ENCODE measurements around the gene BHLHE41.
A peak's percentile ranks its signal among the peaks of the same experiment; 100 is the strongest.

Gene BHLHE41

DNA sequence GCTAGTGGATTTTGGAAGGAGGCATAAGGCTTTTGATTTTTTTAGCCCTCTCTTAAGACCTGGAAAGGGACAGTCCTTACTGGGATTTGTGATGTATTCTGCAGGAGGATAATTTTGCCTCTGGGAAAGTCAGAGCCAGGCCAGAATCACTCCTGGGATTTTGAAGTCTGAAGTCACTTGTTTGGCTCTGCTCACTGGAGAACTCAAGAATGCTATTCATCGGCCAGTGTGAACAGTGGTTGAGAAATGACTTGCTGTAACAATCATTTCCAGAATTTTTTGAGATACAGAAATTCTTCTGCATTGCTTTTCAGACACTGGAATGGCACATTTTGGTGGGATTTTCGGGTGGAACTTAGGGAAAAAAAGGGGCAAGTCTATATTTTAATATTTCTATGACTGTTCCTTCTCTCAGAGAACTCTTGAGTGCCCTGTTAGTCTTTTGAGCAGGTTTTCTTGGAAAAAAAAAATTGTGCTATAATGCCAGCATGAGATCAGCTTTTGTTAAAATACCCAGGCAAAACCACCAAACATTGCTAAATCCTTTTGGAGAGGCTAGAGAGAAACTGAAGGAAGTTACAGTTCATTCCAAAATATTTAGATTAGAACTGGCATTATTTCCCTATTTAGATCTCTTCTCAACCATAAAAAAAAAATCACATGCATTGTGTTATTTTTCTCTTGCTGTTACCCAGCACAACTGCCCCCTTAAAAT, 26.1 kb upstream of the BHLHE41 start:
- TF ChIP-seq, protein P1, sequence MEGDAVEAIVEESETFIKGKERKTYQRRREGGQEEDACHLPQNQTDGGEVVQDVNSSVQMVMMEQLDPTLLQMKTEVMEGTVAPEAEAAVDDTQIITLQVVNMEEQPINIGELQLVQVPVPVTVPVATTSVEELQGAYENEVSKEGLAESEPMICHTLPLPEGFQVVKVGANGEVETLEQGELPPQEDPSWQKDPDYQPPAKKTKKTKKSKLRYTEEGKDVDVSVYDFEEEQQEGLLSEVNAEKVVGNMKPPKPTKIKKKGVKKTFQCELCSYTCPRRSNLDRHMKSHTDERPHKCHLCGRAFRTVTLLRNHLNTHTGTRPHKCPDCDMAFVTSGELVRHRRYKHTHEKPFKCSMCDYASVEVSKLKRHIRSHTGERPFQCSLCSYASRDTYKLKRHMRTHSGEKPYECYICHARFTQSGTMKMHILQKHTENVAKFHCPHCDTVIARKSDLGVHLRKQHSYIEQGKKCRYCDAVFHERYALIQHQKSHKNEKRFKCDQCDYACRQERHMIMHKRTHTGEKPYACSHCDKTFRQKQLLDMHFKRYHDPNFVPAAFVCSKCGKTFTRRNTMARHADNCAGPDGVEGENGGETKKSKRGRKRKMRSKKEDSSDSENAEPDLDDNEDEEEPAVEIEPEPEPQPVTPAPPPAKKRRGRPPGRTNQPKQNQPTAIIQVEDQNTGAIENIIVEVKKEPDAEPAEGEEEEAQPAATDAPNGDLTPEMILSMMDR (IDR thresholded peaks at IDR 0.05; ENCODE audit: low read depth, low read length) = no peak
- peak; percentile 82 to 85 for DNase-seq (ENCODE audit: low read depth in 2 of 2)

DNA sequence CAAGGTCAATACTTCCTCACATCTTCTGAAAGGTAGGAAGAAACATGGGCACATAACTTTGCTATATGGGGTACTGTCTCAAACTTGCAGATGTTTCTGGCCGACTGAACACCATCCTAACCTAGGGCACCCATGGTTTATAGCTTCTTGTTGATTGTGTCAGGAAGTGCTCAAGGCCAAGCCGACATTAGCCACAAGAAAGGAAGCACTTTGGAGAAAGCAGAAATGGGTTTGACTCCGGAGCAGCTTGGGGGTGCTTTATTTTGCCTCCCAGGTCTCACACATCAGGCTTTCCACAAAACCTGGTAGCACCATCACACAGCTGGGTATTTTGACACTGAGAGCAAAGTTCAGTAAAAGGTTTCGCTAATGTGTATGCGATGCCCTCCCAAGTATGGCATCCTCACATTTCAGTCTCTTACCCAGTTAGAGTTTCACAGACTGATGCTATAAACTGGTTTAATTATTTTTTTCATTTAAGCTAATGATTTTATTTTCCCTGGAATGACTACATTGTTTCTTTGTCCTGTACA, 25.2 kb upstream of the BHLHE41 start:
- no peak overlapping the region for H3K4me3 ChIP-seq (replicated peaks in 1 of 2; ENCODE audit: low read depth in 2 of 2, low read length in 2 of 2)
- no peak for DNase-seq (ENCODE audit: low read depth in 2 of 2)
- TF ChIP-seq, protein P1 (IDR thresholded peaks at IDR 0.05; ENCODE audit: low read depth, low read length) = no peak

More for the DNA sequence above, 26.1 kb upstream of the BHLHE41 start:
- H3K4me3 ChIP-seq (replicated peaks in 1 of 2; ENCODE audit: low read depth in 2 of 2, low read length in 2 of 2) = no peak overlapping the region

DNA sequence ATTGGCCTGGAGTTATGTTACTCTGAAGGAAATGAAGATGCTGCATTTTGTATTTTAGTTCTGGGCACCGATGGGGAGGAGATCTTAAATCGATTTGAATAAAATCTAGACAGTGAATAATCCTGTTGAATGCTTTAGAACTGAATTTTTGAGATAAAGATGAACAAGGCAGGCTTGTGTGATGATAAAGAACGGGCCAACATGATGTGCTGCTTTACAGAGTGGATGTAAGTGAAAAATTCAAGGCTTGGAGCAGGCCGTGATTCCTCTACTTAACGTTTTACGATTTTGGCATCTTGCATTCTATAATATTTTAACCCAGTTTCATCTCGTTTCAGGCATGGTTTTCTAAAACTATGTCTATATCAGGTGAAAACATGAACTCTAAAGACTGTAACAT, 23.5 kb upstream of the BHLHE41 start:
- DNase-seq (ENCODE audit: low read depth in 2 of 2) = no peak
- TF ChIP-seq, protein P1 (IDR thresholded peaks at IDR 0.05; ENCODE audit: low read depth, low read length) = no peak

DNA sequence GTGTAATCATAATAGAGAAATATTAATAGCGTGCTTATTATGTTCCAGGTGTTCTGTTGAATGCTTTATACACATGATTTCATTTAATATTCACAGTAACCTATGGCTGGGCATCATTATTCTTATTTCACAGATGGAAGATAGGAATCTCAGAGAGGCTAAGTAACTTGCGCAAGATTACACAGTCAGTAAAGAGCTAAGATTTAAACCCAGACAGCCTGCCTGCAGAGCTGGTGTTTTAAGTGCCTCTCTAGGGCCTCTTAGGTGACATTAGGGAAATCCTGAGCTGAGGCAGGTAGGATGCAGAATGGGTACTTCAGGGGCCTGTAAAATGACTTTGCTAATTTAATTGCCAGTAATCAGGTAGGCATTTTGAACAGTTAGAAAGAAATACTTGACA, 18.5 kb upstream of the BHLHE41 start:
- TF ChIP-seq, protein P1 (IDR thresholded peaks at IDR 0.05; ENCODE audit: low read depth, low read length) = no peak
- no peak overlapping the region for H3K4me3 ChIP-seq (replicated peaks in 1 of 2; ENCODE audit: low read depth in 2 of 2, low read length in 2 of 2)
- no peak for DNase-seq (ENCODE audit: low read depth in 2 of 2)

More for the DNA sequence above, 23.5 kb upstream of the BHLHE41 start:
- H3K4me3 ChIP-seq (replicated peaks in 1 of 2; ENCODE audit: low read depth in 2 of 2, low read length in 2 of 2) = no peak overlapping the region

DNA sequence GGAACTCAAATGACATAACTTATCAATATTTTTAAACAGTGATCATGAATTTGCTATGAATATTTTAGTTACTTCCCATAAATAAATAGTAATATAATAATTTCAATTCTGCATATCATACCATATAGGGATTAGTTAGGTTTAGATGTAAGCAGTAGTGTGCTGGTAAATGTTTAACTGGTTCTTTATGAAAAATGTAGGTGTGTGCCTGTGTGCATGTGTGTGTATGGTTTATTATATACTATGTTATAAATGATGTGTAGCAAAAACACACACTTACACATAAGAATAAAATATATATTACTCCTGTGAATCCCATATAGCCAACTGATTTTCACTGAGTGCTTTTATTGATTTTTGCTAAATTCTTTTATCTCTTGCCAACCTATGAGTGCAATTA, 14.0 kb upstream of the BHLHE41 start:
- H3K4me3 ChIP-seq (replicated peaks in 1 of 2; ENCODE audit: low read depth in 2 of 2, low read length in 2 of 2) = no peak overlapping the region
- TF ChIP-seq, protein P1 (IDR thresholded peaks at IDR 0.05; ENCODE audit: low read depth, low read length) = no peak
- DNase-seq (ENCODE audit: low read depth in 2 of 2) = no peak

DNA sequence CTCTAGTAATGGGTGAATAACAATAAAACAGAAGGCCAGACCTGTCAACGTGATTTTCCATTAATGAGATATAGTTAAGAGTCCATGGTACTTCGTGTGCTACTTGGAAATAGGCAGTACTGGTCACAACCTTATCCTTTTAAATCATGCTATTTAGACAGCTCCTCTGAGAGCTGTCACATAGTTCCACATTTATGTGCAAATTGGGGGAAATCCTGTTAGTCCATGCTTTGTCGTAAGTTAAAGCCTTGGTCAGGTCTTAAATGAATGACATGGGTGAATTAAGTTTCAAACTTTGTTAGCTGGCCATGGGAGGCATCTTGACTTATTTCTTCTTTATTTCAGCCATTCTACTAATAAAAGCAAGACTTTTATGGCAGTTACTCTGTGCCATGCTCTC, 11.9 kb upstream of the BHLHE41 start:
- DNase-seq (ENCODE audit: low read depth in 2 of 2) = no peak
- no peak overlapping the region for H3K4me3 ChIP-seq (replicated peaks in 1 of 2; ENCODE audit: low read depth in 2 of 2, low read length in 2 of 2)
- TF ChIP-seq, protein P1 (IDR thresholded peaks at IDR 0.05; ENCODE audit: low read depth, low read length) = no peak

All from cardiac fibroblast (primary cell).